GM20431 (cell line): ENCODE results near the gene UPK1B.

Experiments used
- in situ Hi-C: fragments of 300-500 bp; cut with MseI, MboI; formaldehyde crosslinking; loops from one replicate; pipeline ENCODE4 v1.15.0; 2020; ENCODE audit warnings: low sequenced_read_pairs; ENCODE audit not compliant: unreplicated experiment

Gene UPK1B

DNA sequence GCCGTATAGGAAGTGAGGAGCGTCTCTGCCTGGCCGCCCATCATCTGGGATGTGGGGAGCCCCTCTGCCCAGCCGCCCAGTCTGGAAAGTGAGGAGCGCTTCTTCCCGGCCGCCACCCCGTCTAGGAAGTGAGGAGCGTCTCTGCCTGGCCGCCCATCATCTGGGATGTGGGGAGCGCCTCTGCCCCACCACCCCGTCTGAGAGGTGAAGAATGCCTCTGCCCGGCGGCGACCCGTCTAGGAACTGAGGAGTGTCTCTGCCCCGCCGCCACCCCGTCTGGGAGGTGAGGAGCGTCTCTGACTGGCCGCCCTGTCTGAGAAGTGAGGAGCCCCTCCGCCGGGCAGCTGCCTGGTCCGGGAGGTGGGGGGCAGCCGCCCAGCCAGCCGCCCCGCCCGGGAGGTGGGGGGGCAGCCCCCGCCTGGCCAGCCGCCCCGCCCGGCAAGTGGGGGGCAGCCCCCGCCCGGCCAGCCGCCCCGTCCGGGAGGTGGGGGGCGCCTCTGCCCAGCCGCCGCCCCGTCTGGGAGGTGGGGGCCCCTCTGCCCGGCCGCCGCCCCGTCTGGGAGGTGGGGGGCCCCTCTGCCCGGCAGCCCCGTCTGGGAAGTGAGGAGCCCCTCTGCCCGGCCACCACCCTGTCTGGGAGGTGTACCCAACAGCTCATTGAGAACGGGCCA, 69.1 kb downstream of the UPK1B start:
- in situ Hi-C loops = loop anchor here (10.0 to 25.0 kb wide), 2 partner anchors 98 to 355 kb away; partner anchors contain the start of gene TEX55

DNA sequence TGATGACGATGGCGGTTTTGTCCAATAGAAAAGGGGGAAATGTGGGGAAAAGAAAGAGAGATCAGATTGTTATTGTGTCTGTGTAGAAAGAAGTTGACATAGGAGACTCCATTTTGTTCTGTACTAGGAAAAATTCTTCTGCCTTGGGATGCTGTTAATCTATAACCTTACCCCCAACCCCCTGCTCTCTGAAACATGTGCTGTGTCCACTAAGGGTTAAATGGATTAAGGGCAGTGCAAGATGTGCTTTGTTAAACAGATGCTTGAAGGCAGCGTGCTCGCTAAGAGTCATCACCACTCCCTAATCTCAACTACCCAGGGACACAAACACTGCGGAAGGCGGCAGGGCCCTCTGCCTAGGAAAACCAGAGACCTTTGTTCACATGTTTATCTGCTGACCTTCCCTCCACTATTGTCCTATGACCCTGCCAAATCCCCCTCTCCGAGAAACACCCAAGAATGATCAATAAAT, 69.7 kb downstream of the UPK1B start:
- in situ Hi-C loops = loop anchor here (10.0 to 25.0 kb wide), 2 partner anchors 98 to 356 kb away; partner anchors contain the start of gene TEX55

DNA sequence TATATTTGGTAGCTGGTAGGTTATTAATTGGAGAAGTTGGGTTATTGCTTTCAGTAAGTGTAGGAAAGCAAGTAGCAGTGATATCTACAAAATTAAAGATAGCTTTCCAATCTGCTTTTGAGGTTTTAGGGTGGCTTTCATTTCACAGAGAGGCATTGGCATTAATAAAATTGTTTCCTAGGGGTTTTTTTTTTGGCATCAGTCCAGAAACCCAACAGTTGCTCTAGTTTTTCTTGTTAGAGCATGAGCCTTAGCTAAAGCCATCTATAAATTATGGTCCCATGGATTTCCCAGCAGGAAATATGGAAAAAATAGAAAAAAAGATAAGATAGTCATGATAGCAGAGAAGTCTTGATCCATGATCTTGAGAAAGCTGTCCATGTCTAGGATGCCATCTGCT, 70.3 kb downstream of the UPK1B start:
- in situ Hi-C loops = loop anchor here (10.0 to 25.0 kb wide), 2 partner anchors 99 to 356 kb away; partner anchors contain the start of gene TEX55

- in situ Hi-C loops = loop anchor here (10.0 to 25.0 kb wide), 2 partner anchors 101 to 358 kb away; partner anchors contain the start of gene TEX55
Observed at GRCh38 chr3:119245778-119246177, 72.4 kb downstream of the UPK1B start.
